HFF-Myc (cell line): ENCODE measurements around the gene GRIK5.

Source experiments
- DNase-seq: peaks from one replicate; pipeline ENCODE4 v3.0.0-alpha.2; 2011; ENCODE audit warnings: low read depth; ENCODE audit errors: extremely low read depth
- H3K4me3 ChIP-seq: replicated peaks from 2 replicates; pipeline ENCODE4 v1.5.1; 2011; ENCODE audit warnings: low read depth, mild to moderate bottlenecking, control low read depth, low read length
- CTCF ChIP-seq: IDR thresholded peaks from 2 replicates; pipeline ENCODE4 v1.5.1; 2012; ENCODE audit warnings: mild to moderate bottlenecking, low read depth, low read length, control low read depth; ENCODE audit errors: missing control alignments

The GRIK5 gene

DNA sequence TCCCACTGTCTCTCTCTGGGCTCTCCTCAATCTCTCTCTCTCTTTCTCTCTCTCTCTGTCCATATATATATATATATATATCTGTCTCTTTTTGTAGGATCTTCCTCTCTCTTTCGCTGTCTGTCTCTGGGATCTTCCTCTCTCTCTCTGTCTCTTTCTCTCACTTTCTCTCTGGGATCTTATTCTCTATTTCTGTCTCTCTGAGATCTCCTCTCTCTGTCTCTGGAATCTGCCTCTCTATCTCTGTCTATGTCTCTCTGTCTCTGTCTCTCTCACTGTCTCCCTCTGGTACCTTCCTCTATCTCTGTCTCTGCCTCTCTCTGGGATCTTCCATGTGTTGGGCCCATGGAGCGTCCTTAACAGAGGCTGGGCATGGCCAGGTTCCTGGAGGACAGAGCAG is 79.4 kb downstream of the GRIK5 start:
- TF ChIP-seq CTCF: no peak
- H3K4me3 ChIP-seq: no peak overlapping the region
- no peak for DNase-seq

DNA sequence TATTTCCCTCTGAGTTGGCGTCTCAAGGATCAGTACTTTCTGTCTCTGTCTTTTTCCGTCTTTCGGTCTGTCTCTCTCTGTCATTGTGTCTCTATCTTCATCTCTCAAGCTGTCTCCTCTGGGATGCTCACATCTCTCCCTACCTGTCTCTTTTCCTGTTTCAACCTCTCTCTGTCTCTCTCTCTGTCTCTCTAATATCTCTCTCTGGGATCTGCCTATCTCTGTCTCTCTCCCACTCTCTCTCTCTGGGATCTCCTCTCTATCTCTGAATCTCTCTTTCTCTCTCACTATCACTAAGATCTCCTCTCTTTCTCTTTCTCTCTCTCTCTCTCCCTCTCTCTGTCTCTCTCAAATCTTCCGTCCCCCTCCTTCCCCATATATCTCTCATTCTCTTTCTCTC is 80.0 kb downstream of the GRIK5 start:
- no peak for TF ChIP-seq CTCF
- DNase-seq: no peak
- H3K4me3 ChIP-seq: no peak overlapping the region

DNA sequence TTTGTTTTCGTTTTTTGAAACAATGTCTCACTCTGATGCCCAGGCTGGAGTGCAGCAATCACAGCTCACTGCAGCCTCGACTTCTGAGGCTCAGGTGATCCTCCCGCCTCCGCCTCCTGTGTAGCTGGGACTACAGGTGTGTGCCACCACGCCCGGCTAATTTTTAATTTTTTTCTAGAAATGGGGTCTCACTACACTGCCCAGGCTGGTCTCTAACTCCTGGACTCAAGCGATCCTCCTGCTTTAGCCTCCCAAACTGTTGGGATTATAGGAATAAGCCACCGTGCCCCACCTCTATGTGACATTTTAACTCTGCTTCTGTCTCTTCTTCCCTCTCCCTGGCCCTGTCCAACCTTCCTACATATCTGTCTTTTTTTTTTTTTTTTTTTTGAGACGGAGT is 81.1 kb downstream of the GRIK5 start:
- no peak overlapping the region for H3K4me3 ChIP-seq
- no peak for TF ChIP-seq CTCF
- DNase-seq: no peak

GRCh38 chr19:41987141-41987860 is 82.7 kb downstream of the GRIK5 start:
- no peak for DNase-seq
- no peak overlapping the region for H3K4me3 ChIP-seq
- no peak for TF ChIP-seq CTCF

- no peak for TF ChIP-seq CTCF
- DNase-seq: no peak
These were observed 85.0 kb downstream of the GRIK5 start for GRCh38 chr19:41984961-41985360.

DNA sequence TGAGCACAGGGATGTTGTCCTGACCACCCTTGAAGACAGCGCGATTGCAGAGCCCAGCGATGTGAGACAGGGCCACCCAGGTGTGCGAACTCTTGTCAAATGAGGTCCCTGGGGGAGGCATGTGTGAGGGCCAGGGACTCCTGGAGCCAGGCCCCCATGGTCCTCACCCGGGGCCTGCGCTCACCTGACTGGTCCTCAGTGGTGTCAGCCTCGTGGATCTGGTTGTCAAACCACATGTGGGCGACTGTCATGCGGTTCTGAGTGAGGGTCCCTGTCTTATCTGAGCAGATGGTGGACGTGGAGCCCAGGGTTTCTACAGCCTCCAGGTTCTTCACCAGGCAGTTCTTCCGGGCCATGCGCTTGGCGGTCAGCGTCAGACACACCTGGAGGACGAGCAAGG is 88.3 kb downstream of the GRIK5 start:
- no peak for TF ChIP-seq CTCF
- no peak overlapping the region for H3K4me3 ChIP-seq
- no peak for DNase-seq

More at GRCh38 chr19:41984961-41985360, 85.0 kb downstream of the GRIK5 start:
- H3K4me3 ChIP-seq: no peak overlapping the region

DNA sequence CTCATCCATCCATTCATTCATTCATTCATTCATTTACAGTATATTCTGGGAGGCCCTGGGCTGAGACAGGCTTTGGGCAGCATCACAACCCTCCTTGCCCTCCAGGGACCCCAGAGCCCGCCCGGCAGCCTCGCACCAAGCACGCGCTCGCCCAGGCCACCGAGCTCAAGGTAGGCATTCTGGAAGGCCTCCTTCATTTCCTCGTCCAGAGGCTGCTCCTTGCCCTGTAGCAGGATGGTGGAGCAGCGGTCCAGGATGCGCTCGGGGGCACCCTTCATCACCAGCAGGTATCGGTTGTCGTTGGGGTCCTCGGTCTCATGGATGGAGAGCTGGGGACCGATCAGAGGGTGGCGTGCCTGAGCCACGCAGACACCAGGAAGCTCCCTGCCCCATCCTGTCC is 91.5 kb downstream of the GRIK5 start:
- DNase-seq: no peak
- TF ChIP-seq CTCF: no peak
- no peak overlapping the region for H3K4me3 ChIP-seq
